ENCODE measurements around the gene RARS2.

DNA sequence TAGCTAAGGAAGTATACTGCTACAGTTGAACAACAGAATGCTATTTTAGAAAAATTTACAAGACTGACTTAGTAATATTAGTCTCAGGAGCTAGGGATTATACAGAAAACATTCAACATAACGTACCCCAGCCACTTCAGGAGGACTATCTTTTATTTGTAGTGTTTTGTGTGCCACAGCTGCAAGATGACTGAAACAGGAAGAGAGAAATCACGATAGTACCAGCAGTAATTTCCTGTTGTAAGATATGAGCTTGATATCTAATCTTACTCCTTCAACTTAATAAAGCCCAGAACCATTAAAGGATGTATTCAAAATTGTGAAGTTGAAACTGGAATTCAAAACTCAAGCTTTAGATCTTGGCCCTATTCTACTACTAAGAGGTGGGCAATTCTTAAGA is 75.0 kb downstream of the RARS2 start:
- TF ChIP-seq GATA2 (IDR thresholded peaks at IDR 0.05; ENCODE audit: low read depth, low read length) (no peak), GATA3 (IDR thresholded peaks at IDR 0.05; ENCODE audit: low read depth, low read length) (no peak)

Data from SH-SY5Y (cell line).